GM18858 (cell line): ENCODE data around the gene HPS4.

Experiments
- ATAC-seq: cut with Tn5 transposase; IDR thresholded peaks from one replicate; pipeline ENCODE4 v1.9.1; 2021; ENCODE audit not compliant: unreplicated experiment

Gene HPS4

GRCh38 chr22:26499188-26499703 is 15.7 kb upstream of the HPS4 start:
- no peak for ATAC-seq

GRCh38 chr22:26496456-26496855 is 12.9 kb upstream of the HPS4 start:
- no peak for ATAC-seq

- ATAC-seq: no peak
Measured at GRCh38 chr22:26494506-26494905, 10.9 kb upstream of the HPS4 start.

- ATAC-seq: no peak
Measured at GRCh38 chr22:26492220-26492619, 8.6 kb upstream of the HPS4 start.

- ATAC-seq: no peak
Measured at GRCh38 chr22:26489447-26490036, 6.0 kb upstream of the HPS4 start.

GRCh38 chr22:26487996-26488395 is 4.4 kb upstream of the HPS4 start:
- ATAC-seq: no peak

GRCh38 chr22:26486394-26486793 is 2.8 kb upstream of the HPS4 start:
- no peak for ATAC-seq

- no peak for ATAC-seq
Measured at GRCh38 chr22:26485806-26486390, 2.3 kb upstream of the HPS4 start.

- no peak for ATAC-seq
Measured at GRCh38 chr22:26485013-26485412, 1.4 kb upstream of the HPS4 start.

GRCh38 chr22:26484360-26484706 is 750 bp upstream of the HPS4 start:
- no peak for ATAC-seq

GRCh38 chr22:26483043-26483438 is 542 bp downstream of the HPS4 start:
- no peak for ATAC-seq

- ATAC-seq: no peak
Measured at GRCh38 chr22:26482161-26482560, 1.4 kb downstream of the HPS4 start.

- no peak for ATAC-seq
Measured at GRCh38 chr22:26481694-26482093, 1.9 kb downstream of the HPS4 start.

- ATAC-seq: no peak
Measured at GRCh38 chr22:26481112-26481693, 2.4 kb downstream of the HPS4 start.

GRCh38 chr22:26480611-26480932 is 3.0 kb downstream of the HPS4 start:
- ATAC-seq: no peak

- no peak for ATAC-seq
Measured at GRCh38 chr22:26479792-26480610, 3.6 kb downstream of the HPS4 start.

GRCh38 chr22:26479043-26479791 is 4.4 kb downstream of the HPS4 start:
- ATAC-seq: no peak

- no peak for ATAC-seq
Measured at GRCh38 chr22:26477341-26477731, 6.2 kb downstream of the HPS4 start.

- no peak for ATAC-seq
Measured at GRCh38 chr22:26476705-26477340, 6.8 kb downstream of the HPS4 start.

- no peak for ATAC-seq
Measured at GRCh38 chr22:26474682-26475081, 8.9 kb downstream of the HPS4 start.

GRCh38 chr22:26471522-26471921 is 12.1 kb downstream of the HPS4 start:
- ATAC-seq: no peak
